ENCODE data around the gene EEF2K. TPM values are rescaled to one million over a fixed set of nuclear protein-coding genes. Genes with fewer than 3 reads are reported as not detected.

EEF2K gene
- total and polyA plus RNA-seq, 2 of the 13 experiments (the other 11 are each of a cell fraction or from before 2014, with no cell fraction given): 22.0 to 23.8 TPM

DNA sequence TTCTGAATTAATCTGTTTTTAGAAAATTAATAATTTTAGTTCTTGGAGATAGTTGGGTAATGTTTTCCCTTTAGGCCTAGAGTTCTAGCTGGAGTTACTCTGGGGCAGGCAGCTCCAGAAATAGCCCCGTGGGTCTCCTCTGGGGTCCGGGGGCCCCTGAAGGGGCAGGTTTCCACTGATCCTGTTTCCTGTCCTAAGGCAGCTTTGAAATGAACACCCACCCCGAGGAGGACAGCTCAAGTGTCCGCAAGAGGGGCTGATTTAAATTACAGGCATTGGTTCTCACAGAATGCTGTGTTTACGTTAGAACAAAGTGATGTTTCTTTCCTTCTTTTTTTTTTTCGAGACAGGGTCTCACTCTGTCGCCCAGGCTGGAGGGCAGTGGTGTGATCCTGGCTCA is 23.8 kb downstream of the EEF2K start:
- ATAC-seq: no peak
- BruUV-seq (replicated peaks): TSS peak; percentile 42
- FAIRE-seq: no peak
- no peaks in the 10 kb centered on the region for H3K27me3 ChIP-seq (ENCODE audit: control insufficient read depth in 1 of 2, insufficient read depth in 2 of 2, low read length in 2 of 2)
- H3K4me2 ChIP-seq (ENCODE audit: low read depth, low read length): no peak overlapping the region
- in situ Hi-C loops (cut with HindIII; ENCODE audit: extremely low pct_ligation_motif_present, low pct_unique_long_range_greater_than_20kb) (no loop called here), intact Hi-C loops (cut with micrococcal nuclease; ENCODE audit: unreplicated experiment) (loop anchor here (10.0 kb wide), 1 partner anchor 55 kb away; no protein-coding TSS in a partner anchor)
- no peaks in the 10 kb centered on the region for H4K20me1 ChIP-seq (ENCODE audit: insufficient read depth, low read length)
- POLR2A ChIA-PET: no interaction called here
- no peaks in the 10 kb centered on the region for H3K9me3 ChIP-seq (ENCODE audit: low read length)
- DNase-seq (ENCODE audit: low spot score): no peak
- WGBS (ENCODE audit: low lambda C conversion rate): 82% methylated on average over 7 of the region's 7 CpGs
- peaks cover 18% of the 10 kb centered on the region for H3K4me1 ChIP-seq (ENCODE audit: insufficient read depth, low read length)
- H3K27ac ChIP-seq (ENCODE audit: extremely low read length, insufficient read depth, low read length): no peak overlapping the region
- no peak overlapping the region for H2AFZ ChIP-seq (ENCODE audit: low read length)
- H3K4me3 ChIP-seq (replicated peaks in 1 of 3; ENCODE audit: insufficient read depth in 1 of 3, low read depth in 2 of 3, low read length in 3 of 3): no peak overlapping the region
- no peak overlapping the region for H3K9ac ChIP-seq (ENCODE audit: insufficient read depth, low read depth, low read length)
- CTCF ChIA-PET (ENCODE audit: low intra/inter-chr PET ratio, low total read pairs): no interaction called here
- peaks cover 24 to 49% of the 10 kb centered on the region in 2 experiments for H3K36me3 ChIP-seq (replicated peaks in 1 of 2; ENCODE audit: control insufficient read depth in 1 of 2, insufficient read depth in 2 of 2, low read length in 2 of 2)
- no peaks in the 10 kb centered on the region for H3K79me2 ChIP-seq (ENCODE audit: insufficient read depth, low read length)
- TF ChIP-seq U2AF1 (optimal IDR thresholded peaks at IDR 0.05; ENCODE audit: low read depth, low read length) (no peak), ZNF597 (CRISPR knock-in tag; IDR thresholded peaks at IDR 0.05) (no peak), POLR2AphosphoS2 (IDR thresholded peaks at IDR 0.05; ENCODE audit: low read depth, low read length) (no peak), ZNF337 (CRISPR knock-in tag; IDR thresholded peaks at IDR 0.05; ENCODE audit: borderline replicate concordance, low read depth) (no peak), SMARCC2 (IDR thresholded peaks at IDR 0.05) (no peak), ZNF136 (CRISPR knock-in tag; IDR thresholded peaks at IDR 0.05; ENCODE audit: low read depth) (no peak), ZBTB26 (CRISPR knock-in tag; IDR thresholded peaks at IDR 0.05; ENCODE audit: borderline replicate concordance) (no peak), ZNF703 (CRISPR knock-in tag; IDR thresholded peaks at IDR 0.05; ENCODE audit: borderline replicate concordance) (no peak), ZNF367 (CRISPR knock-in tag; IDR thresholded peaks at IDR 0.05; ENCODE audit: borderline replicate concordance) (no peak), RBFOX2 (IDR thresholded peaks at IDR 0.05; ENCODE audit: low read depth, low read length) (no peak), BATF2 (CRISPR knock-in tag; IDR thresholded peaks at IDR 0.05) (no peak), POGZ (CRISPR knock-in tag; IDR thresholded peaks at IDR 0.05) (no peak), ZNF580 (CRISPR knock-in tag; IDR thresholded peaks at IDR 0.05; ENCODE audit: borderline replicate concordance, low read depth) (no peak), ZNF225 (CRISPR knock-in tag; IDR thresholded peaks at IDR 0.05) (no peak)
- TF ChIP-seq, protein P1, sequence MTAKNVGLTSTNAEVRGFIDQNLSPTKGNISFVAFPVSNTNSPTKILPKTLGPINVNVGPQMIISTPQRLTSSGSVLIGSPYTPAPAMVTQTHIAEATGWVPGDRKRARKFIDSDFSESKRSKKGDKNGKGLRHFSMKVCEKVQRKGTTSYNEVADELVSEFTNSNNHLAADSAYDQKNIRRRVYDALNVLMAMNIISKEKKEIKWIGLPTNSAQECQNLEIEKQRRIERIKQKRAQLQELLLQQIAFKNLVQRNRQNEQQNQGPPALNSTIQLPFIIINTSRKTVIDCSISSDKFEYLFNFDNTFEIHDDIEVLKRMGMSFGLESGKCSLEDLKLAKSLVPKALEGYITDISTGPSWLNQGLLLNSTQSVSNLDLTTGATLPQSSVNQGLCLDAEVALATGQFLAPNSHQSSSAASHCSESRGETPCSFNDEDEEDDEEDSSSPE (CRISPR knock-in tag; IDR thresholded peaks at IDR 0.05): no peak
- TF ChIP-seq, protein P2, sequence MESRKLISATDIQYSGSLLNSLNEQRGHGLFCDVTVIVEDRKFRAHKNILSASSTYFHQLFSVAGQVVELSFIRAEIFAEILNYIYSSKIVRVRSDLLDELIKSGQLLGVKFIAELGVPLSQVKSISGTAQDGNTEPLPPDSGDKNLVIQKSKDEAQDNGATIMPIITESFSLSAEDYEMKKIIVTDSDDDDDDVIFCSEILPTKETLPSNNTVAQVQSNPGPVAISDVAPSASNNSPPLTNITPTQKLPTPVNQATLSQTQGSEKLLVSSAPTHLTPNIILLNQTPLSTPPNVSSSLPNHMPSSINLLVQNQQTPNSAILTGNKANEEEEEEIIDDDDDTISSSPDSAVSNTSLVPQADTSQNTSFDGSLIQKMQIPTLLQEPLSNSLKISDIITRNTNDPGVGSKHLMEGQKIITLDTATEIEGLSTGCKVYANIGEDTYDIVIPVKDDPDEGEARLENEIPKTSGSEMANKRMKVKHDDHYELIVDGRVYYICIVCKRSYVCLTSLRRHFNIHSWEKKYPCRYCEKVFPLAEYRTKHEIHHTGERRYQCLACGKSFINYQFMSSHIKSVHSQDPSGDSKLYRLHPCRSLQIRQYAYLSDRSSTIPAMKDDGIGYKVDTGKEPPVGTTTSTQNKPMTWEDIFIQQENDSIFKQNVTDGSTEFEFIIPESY (CRISPR knock-in tag; IDR thresholded peaks at IDR 0.05): no peak

Data from HepG2 (cell line).